Left ventricle myocardium inferior (tissue), 1 donor: ENCODE results near the gene PAK2. TPM values are rescaled to one million over a fixed set of nuclear protein-coding genes. Genes with fewer than 3 reads are reported as not detected.
A peak's percentile ranks its signal among the peaks of the same experiment; 100 is the strongest.

ENCODE experiments used
- DNase-seq: peaks from one replicate; pipeline ENCODE4 v3.0.0-alpha.2; 2020
- H3K27ac ChIP-seq: fragments of 200-600 bp; replicated peaks from 2 replicates; pipeline ENCODE4 v1.8.0; 2021
- H3K27me3 ChIP-seq: fragments of 200-600 bp; 2 replicates; pipeline ENCODE4 v1.8.0; 2021; ENCODE audit warnings: low read depth
- H3K36me3 ChIP-seq: fragments of 200-600 bp; 2 replicates; pipeline ENCODE4 v1.8.0; 2021
- H3K4me1 ChIP-seq: fragments of 200-600 bp; 2 replicates; pipeline ENCODE4 v1.8.0; 2021
- H3K4me3 ChIP-seq: fragments of 200-600 bp; 2 replicates; pipeline ENCODE4 v1.8.0; 2021; ENCODE audit warnings: mild to moderate bottlenecking, moderate library complexity
- H3K9me3 ChIP-seq: fragments of 200-600 bp; replicated peaks from 2 replicates; pipeline ENCODE4 v1.8.0; 2021
- intact Hi-C: fragments of 100-400 bp; cut with micrococcal nuclease; formaldehyde crosslinking; loops from one replicate; pipeline ENCODE4 v1.11.0; 2022
- total RNA-seq: library from RNA; stranded (reverse); fragmentation: NEBNext Ultra II Directional; extraction: Animal tissue kit (Norgen Biotek cat#: 25700); gene quantifications from one replicate; pipeline ENCODE4 v1.2.1, GENCODE V29; 2021
- TF ChIP-seq, protein P1 (sequence below): fragments of 200-600 bp; IDR thresholded peaks from 2 replicates; pipeline ENCODE4 v1.8.0; 2021; ENCODE audit warnings: antibody characterized with exemption, mild to moderate bottlenecking, borderline replicate concordance
- donor health status: DM: no; HTN: yes; CAD: no; lungs with severe emphysema.

Gene PAK2
- total RNA-seq, 1 donor from 2014 or later, result 45.7 TPM

DNA sequence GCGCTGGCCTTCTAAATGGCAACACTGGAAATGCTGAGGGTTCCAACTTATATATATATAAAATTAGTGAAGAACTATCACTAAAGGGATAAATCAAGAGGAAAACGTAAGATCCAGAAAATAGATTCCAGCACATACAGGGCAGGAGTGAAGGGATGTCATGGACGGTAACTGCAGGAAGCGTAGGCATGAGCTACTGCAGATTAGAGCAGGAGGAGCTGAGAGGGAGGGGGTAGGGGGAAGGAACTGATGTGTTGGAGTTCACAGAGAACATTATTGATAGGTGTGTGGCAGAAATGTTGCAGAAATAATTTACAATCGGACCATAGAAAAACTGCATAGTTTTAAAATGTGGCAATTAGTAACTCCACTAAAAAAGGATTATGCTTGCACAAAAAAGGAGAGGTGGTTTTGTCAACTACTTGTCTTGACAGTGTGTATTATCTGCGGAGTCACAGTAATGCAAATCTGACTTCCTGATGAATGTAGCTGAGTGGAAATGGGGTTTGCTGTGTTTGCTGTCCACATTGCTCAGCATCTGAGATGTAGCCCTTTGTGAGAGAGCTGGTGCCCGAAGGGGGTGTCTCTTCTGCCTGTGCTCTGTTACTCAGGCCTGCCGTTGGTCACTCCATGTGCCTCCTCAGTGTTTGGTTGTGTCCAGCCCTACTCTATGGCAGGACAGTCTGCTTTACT, 61.2 kb downstream of the PAK2 start:
- no peak overlapping the region for H3K27ac ChIP-seq
- DNase-seq, result no peak
- TF ChIP-seq, protein P1, sequence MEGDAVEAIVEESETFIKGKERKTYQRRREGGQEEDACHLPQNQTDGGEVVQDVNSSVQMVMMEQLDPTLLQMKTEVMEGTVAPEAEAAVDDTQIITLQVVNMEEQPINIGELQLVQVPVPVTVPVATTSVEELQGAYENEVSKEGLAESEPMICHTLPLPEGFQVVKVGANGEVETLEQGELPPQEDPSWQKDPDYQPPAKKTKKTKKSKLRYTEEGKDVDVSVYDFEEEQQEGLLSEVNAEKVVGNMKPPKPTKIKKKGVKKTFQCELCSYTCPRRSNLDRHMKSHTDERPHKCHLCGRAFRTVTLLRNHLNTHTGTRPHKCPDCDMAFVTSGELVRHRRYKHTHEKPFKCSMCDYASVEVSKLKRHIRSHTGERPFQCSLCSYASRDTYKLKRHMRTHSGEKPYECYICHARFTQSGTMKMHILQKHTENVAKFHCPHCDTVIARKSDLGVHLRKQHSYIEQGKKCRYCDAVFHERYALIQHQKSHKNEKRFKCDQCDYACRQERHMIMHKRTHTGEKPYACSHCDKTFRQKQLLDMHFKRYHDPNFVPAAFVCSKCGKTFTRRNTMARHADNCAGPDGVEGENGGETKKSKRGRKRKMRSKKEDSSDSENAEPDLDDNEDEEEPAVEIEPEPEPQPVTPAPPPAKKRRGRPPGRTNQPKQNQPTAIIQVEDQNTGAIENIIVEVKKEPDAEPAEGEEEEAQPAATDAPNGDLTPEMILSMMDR, result no peak
- intact Hi-C loops, result no loop called here
- H3K27me3 ChIP-seq, result no peaks in the 10 kb centered on the region
- H3K4me1 ChIP-seq, result no peaks in the 10 kb centered on the region
- no peak overlapping the region for H3K4me3 ChIP-seq
- no peaks in the 10 kb centered on the region for H3K9me3 ChIP-seq
- peaks cover 41% of the 10 kb centered on the region for H3K36me3 ChIP-seq

GRCh38 chr3:196803891-196804468, 64.3 kb downstream of the PAK2 start:
- Histone ChIP-seq H3K36me3 (peaks cover 71% of the 10 kb centered on the region), H3K27me3 (no peaks in the 10 kb centered on the region), H3K4me1 (no peaks in the 10 kb centered on the region), H3K27ac (no peak overlapping the region), H3K9me3 (no peaks in the 10 kb centered on the region), H3K4me3 (no peak overlapping the region)
- intact Hi-C loops, result no loop called here
- TF ChIP-seq, protein P1, result no peak
- DNase-seq, result no peak

- no peak overlapping the region for H3K4me3 ChIP-seq
- H3K27me3 ChIP-seq, result no peaks in the 10 kb centered on the region
- no peak overlapping the region for H3K27ac ChIP-seq
- DNase-seq, result no peak
- H3K9me3 ChIP-seq, result no peaks in the 10 kb centered on the region
- H3K4me1 ChIP-seq, result no peaks in the 10 kb centered on the region
- TF ChIP-seq, protein P1, result no peak
- peaks cover 77% of the 10 kb centered on the region for H3K36me3 ChIP-seq
- intact Hi-C loops, result no loop called here
Measured at GRCh38 chr3:196804773-196805172, 65.1 kb downstream of the PAK2 start.

DNA sequence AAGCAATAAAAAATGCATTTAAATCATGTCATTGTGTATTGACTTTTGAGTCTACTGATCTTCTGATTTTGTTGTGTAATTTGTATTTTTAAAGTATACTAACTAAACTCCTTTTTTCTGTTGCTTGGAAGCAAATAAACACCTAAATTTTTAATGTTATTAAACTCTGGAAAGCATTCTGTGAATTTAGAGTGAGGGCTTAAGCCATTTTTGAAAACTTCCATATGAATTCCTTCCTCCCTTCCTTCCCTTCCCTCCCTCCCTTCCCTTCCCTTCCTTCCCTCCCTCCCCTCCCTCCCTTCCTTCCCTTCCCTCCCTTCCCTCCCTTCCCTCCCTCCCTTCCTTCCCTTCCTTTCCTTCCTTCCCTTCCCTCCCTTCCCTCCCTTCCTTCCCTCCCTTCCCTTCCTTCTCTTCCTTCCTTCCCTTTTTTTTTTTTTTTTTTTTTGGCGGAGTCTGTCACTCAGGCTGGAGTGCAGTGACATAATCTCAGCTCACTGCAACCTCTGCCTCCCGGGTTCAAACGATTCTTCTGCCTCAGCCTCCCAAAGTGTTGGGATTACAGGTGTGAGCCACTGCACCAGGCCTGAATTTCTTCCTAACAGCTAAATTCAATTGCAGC, 71.4 kb downstream of the PAK2 start:
- H3K4me3 ChIP-seq, result no peak overlapping the region
- peaks cover 79% of the 10 kb centered on the region for H3K36me3 ChIP-seq
- H3K27me3 ChIP-seq, result no peaks in the 10 kb centered on the region
- intact Hi-C loops, result no loop called here
- H3K27ac ChIP-seq, result no peak overlapping the region
- DNase-seq, result no peak
- peaks cover 20% of the 10 kb centered on the region for H3K4me1 ChIP-seq
- TF ChIP-seq, protein P1, result no peak
- H3K9me3 ChIP-seq, result no peaks in the 10 kb centered on the region

DNA sequence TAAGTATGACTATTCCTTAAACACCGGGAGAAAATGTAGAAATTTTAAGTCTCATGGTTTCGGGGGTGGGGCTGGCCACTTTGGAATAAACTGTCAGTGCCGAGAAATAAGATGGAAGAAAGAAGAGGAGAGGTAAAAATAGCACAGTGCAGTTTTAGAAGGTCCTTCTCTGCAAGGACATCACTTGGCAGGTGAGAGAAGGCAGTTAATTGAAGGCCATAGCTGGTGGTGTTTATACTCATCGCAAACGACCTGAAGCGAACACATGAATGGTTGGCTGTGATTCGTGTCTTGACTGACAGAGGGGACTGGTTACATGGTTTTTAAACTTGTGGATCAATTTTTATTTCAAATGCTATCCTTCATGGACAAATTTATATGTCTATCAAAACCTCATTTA, 73.2 kb downstream of the PAK2 start:
- no peaks in the 10 kb centered on the region for H3K27me3 ChIP-seq
- H3K36me3 ChIP-seq, result peaks cover 70% of the 10 kb centered on the region
- DNase-seq, result no peak
- intact Hi-C loops, result no loop called here
- TF ChIP-seq, protein P1, result no peak
- H3K4me3 ChIP-seq, result no peak overlapping the region
- peaks cover 20% of the 10 kb centered on the region for H3K4me1 ChIP-seq
- H3K27ac ChIP-seq, result peak overlapping the region; percentile 44
- no peaks in the 10 kb centered on the region for H3K9me3 ChIP-seq
